ENCODE measurements around the gene DDAH1. TPM values are rescaled to one million over a fixed set of nuclear protein-coding genes. Genes with fewer than 3 reads are reported as not detected.

DDAH1 gene
- polyA plus RNA-seq, 1 donor from 2014 or later, result 42.7 TPM

DNA sequence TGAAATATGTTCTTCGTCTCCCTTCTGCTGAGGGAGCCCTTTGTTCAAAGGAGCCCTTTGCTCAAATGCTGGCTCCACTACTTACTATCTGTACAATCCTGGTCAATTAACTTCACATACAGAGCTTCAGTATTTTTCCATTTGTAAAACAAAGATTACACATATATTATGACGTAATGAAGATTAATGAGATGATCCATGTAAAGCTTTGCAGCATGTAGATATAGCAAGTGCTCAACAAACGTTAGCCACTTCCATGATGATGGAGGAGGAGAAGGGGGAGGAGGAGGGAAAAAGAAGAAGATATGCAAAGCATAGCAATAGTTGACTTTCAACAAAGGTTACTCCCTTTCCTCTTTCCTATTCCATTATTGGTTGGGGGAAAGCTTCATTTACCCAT is 10.1 kb upstream of the DDAH1 start:
- Histone ChIP-seq H3K9me2 (ENCODE audit: insufficient read depth, low read length) (no peaks in the 10 kb centered on the region), H3K4me2 (ENCODE audit: low read length) (no peak overlapping the region), H3F3A (ENCODE audit: insufficient read depth, low read length, poor library complexity, severe bottlenecking) (no peaks in the 10 kb centered on the region), H3K9ac (ENCODE audit: low read length) (no peak overlapping the region), H3K36me3 (ENCODE audit: insufficient read depth, low read length) (no peaks in the 10 kb centered on the region), H3K4me3 (ENCODE audit: low read length) (no peak overlapping the region), H3K9me3 (ENCODE audit: low read length) (no peaks in the 10 kb centered on the region), H3K27me3 (ENCODE audit: insufficient read depth, low read depth, low read length) (no peaks in the 10 kb centered on the region), H4K20me1 (ENCODE audit: insufficient read depth) (no peaks in the 10 kb centered on the region), H3K27ac (ENCODE audit: low read length) (no peak overlapping the region), H2AFZ (ENCODE audit: low read depth, low read length) (no peak overlapping the region), H3K79me2 (replicated peaks; ENCODE audit: insufficient read depth, low read length) (no peaks in the 10 kb centered on the region)
- TF ChIP-seq, protein P1, sequence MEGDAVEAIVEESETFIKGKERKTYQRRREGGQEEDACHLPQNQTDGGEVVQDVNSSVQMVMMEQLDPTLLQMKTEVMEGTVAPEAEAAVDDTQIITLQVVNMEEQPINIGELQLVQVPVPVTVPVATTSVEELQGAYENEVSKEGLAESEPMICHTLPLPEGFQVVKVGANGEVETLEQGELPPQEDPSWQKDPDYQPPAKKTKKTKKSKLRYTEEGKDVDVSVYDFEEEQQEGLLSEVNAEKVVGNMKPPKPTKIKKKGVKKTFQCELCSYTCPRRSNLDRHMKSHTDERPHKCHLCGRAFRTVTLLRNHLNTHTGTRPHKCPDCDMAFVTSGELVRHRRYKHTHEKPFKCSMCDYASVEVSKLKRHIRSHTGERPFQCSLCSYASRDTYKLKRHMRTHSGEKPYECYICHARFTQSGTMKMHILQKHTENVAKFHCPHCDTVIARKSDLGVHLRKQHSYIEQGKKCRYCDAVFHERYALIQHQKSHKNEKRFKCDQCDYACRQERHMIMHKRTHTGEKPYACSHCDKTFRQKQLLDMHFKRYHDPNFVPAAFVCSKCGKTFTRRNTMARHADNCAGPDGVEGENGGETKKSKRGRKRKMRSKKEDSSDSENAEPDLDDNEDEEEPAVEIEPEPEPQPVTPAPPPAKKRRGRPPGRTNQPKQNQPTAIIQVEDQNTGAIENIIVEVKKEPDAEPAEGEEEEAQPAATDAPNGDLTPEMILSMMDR (IDR thresholded peaks at IDR 0.05; ENCODE audit: poor library complexity, severe bottlenecking), result no peak
- TF ChIP-seq POLR2AphosphoS5 (IDR thresholded peaks at IDR 0.05) (no peak), EZH2 (IDR thresholded peaks at IDR 0.05; ENCODE audit: borderline replicate concordance, insufficient read depth, low read length, poor library complexity, severe bottlenecking) (no peak), MXI1 (conservative IDR thresholded peaks at IDR 0.05; ENCODE audit: poor library complexity, severe bottlenecking) (no peak), SMC3 (conservative IDR thresholded peaks at IDR 0.05; ENCODE audit: poor library complexity) (no peak), TAF1 (IDR thresholded peaks at IDR 0.05; ENCODE audit: low read depth) (no peak), EP300 (conservative IDR thresholded peaks at IDR 0.05; ENCODE audit: poor library complexity, severe bottlenecking) (no peak), RAD21 (conservative IDR thresholded peaks at IDR 0.05) (no peak)
- TF ChIP-seq, protein P2, sequence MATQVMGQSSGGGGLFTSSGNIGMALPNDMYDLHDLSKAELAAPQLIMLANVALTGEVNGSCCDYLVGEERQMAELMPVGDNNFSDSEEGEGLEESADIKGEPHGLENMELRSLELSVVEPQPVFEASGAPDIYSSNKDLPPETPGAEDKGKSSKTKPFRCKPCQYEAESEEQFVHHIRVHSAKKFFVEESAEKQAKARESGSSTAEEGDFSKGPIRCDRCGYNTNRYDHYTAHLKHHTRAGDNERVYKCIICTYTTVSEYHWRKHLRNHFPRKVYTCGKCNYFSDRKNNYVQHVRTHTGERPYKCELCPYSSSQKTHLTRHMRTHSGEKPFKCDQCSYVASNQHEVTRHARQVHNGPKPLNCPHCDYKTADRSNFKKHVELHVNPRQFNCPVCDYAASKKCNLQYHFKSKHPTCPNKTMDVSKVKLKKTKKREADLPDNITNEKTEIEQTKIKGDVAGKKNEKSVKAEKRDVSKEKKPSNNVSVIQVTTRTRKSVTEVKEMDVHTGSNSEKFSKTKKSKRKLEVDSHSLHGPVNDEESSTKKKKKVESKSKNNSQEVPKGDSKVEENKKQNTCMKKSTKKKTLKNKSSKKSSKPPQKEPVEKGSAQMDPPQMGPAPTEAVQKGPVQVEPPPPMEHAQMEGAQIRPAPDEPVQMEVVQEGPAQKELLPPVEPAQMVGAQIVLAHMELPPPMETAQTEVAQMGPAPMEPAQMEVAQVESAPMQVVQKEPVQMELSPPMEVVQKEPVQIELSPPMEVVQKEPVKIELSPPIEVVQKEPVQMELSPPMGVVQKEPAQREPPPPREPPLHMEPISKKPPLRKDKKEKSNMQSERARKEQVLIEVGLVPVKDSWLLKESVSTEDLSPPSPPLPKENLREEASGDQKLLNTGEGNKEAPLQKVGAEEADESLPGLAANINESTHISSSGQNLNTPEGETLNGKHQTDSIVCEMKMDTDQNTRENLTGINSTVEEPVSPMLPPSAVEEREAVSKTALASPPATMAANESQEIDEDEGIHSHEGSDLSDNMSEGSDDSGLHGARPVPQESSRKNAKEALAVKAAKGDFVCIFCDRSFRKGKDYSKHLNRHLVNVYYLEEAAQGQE (IDR thresholded peaks at IDR 0.05; ENCODE audit: borderline replicate concordance), result no peak

DNA sequence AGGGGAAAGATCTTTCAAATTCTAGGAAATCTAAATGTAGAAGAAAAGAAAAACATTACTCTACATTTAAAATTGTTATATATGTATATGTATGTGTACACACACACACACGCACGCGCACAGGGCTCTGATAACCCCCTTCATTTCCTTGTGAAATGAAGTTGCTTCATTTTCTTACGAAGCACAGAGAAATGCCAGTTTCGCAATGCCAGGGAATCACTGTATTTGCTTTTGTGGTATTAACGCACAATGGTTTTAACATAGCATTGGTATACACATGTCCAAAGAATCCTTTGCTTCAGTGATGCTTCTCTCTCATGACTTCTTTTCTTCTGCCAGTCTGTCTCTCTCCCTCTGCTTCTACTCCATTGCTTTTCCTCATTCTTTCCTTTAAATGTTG is 8.4 kb upstream of the DDAH1 start:
- TF ChIP-seq EZH2 (IDR thresholded peaks at IDR 0.05; ENCODE audit: borderline replicate concordance, insufficient read depth, low read length, poor library complexity, severe bottlenecking) (no peak), RAD21 (conservative IDR thresholded peaks at IDR 0.05) (no peak), MXI1 (conservative IDR thresholded peaks at IDR 0.05; ENCODE audit: poor library complexity, severe bottlenecking) (no peak), EP300 (conservative IDR thresholded peaks at IDR 0.05; ENCODE audit: poor library complexity, severe bottlenecking) (no peak), POLR2AphosphoS5 (IDR thresholded peaks at IDR 0.05) (no peak), TAF1 (IDR thresholded peaks at IDR 0.05; ENCODE audit: low read depth) (no peak)
- TF ChIP-seq, protein P1 (IDR thresholded peaks at IDR 0.05; ENCODE audit: poor library complexity, severe bottlenecking), result no peak
- TF ChIP-seq, protein P2 (IDR thresholded peaks at IDR 0.05; ENCODE audit: borderline replicate concordance), result no peak
- Histone ChIP-seq H3K27ac (ENCODE audit: low read length) (no peak overlapping the region), H3K4me2 (ENCODE audit: low read length) (no peak overlapping the region), H3K9me3 (ENCODE audit: low read length) (no peaks in the 10 kb centered on the region), H3K27me3 (ENCODE audit: insufficient read depth, low read depth, low read length) (no peaks in the 10 kb centered on the region), H3K36me3 (ENCODE audit: insufficient read depth, low read length) (no peaks in the 10 kb centered on the region), H3K4me3 (ENCODE audit: low read length) (no peak overlapping the region), H2AFZ (ENCODE audit: low read depth, low read length) (no peak overlapping the region), H4K20me1 (ENCODE audit: insufficient read depth) (no peaks in the 10 kb centered on the region), H3K9me2 (ENCODE audit: insufficient read depth, low read length) (no peaks in the 10 kb centered on the region), H3K9ac (ENCODE audit: low read length) (no peak overlapping the region), H3F3A (ENCODE audit: insufficient read depth, low read length, poor library complexity, severe bottlenecking) (no peaks in the 10 kb centered on the region), H3K79me2 (replicated peaks; ENCODE audit: insufficient read depth, low read length) (no peaks in the 10 kb centered on the region)

All from neural cell (in vitro differentiated cells).